HG02798 (cell line): ENCODE measurements around the gene TMEM240.

Experiments used
- ATAC-seq: cut with Tn5 transposase; IDR thresholded peaks from one replicate; pipeline ENCODE4 v1.9.1; 2021; ENCODE audit warnings: mild to moderate bottlenecking; ENCODE audit not compliant: unreplicated experiment, poor library complexity

The TMEM240 gene

GRCh38 chr1:1540090-1540817 lies at the start of gene TMEM240:
Gene TMEM240 (minus strand): TSS chr1:1540624. CDS start chr1:1540346, 278 bp downstream.
- ATAC-seq = no peak

- ATAC-seq = no peak
Observed at GRCh38 chr1:1583347-1584010, 43.1 kb upstream of the TMEM240 start.

- ATAC-seq = no peak
Observed at GRCh38 chr1:1582585-1583346, 42.3 kb upstream of the TMEM240 start.

GRCh38 chr1:1578371-1578940 lies 38.0 kb upstream of the TMEM240 start:
- ATAC-seq = no peak

- ATAC-seq = no peak
Observed at GRCh38 chr1:1577367-1578011, 37.1 kb upstream of the TMEM240 start.

GRCh38 chr1:1574721-1575537 lies 34.5 kb upstream of the TMEM240 start, which contains the start of gene SSU72:
Gene SSU72 (minus strand): TSS chr1:1574863. CDS start chr1:1574557, 306 bp downstream.
- ATAC-seq = peak; percentile 91

GRCh38 chr1:1573843-1574720 lies 33.7 kb upstream of the TMEM240 start:
- peak; percentile 79 for ATAC-seq

GRCh38 chr1:1569341-1569740 lies 28.9 kb upstream of the TMEM240 start:
- ATAC-seq = no peak

GRCh38 chr1:1567891-1568291 lies 27.5 kb upstream of the TMEM240 start:
- no peak for ATAC-seq

- ATAC-seq = no peak
Observed at GRCh38 chr1:1567152-1567875, 26.9 kb upstream of the TMEM240 start.

- no peak for ATAC-seq
Observed at GRCh38 chr1:1565340-1565739, 24.9 kb upstream of the TMEM240 start.

GRCh38 chr1:1564268-1564667 lies 23.8 kb upstream of the TMEM240 start:
- no peak for ATAC-seq

GRCh38 chr1:1563688-1564087 lies 23.3 kb upstream of the TMEM240 start:
- no peak for ATAC-seq

GRCh38 chr1:1562556-1563195 lies 22.3 kb upstream of the TMEM240 start:
- ATAC-seq = no peak

- no peak for ATAC-seq
Observed at GRCh38 chr1:1561801-1562470, 21.5 kb upstream of the TMEM240 start.

- no peak for ATAC-seq
Observed at GRCh38 chr1:1560178-1560577, 19.8 kb upstream of the TMEM240 start.

GRCh38 chr1:1559066-1559465 lies 18.6 kb upstream of the TMEM240 start:
- no peak for ATAC-seq
